ENCODE measurements around the gene EVA1A. TPM values are rescaled to one million over a fixed set of nuclear protein-coding genes. Genes with fewer than 3 reads are reported as not detected.
A peak's percentile ranks its signal among the peaks of the same experiment; 100 is the strongest.
"Not testable (repeated sequence)": the region's sequence is repeated elsewhere in the genome, so short reads cannot be mapped to it uniquely, and the experiment has no call there.

EVA1A gene
- total and polyA plus RNA-seq, 4 donors, result 45.7 to 206 (median 100) TPM

GRCh38 chr2:75480971-75481836 lies 79.5 kb downstream of the EVA1A start:
- Histone ChIP-seq H3K9me3 (ENCODE audit: control insufficient read depth in 4 of 4, low read length in 3 of 4) (no peaks in the 10 kb centered on the region), H3K9ac (ENCODE audit: low read depth in 1 of 2, low read length in 2 of 2) (peak overlapping the region in 1 of 2 donors; percentile 32), H3K4me3 (ENCODE audit: low read depth in 1 of 3, low read length in 3 of 3) (no peak overlapping the region), H3K27ac (ENCODE audit: low read depth in 1 of 2, low read length in 2 of 2) (peak overlapping the region in 1 of 2 donors; percentile 58), H3K36me3 (ENCODE audit: control insufficient read depth in 4 of 4, insufficient read depth in 3 of 4, low read depth in 1 of 4, low read length in 3 of 4) (no peaks in the 10 kb centered on the region), H3K27me3 (ENCODE audit: control insufficient read depth in 4 of 4, insufficient read depth in 4 of 4, low read length in 3 of 4) (no peaks in the 10 kb centered on the region), H3K4me1 (ENCODE audit: control insufficient read depth in 4 of 4, insufficient read depth in 4 of 4, low read length in 3 of 4) (peaks cover 0 to 9% (median 3%) of the 10 kb centered on the region in 4 donors)
- TF ChIP-seq ZBTB33 (IDR thresholded peaks at IDR 0.05) (no peak), SP1 (IDR thresholded peaks at IDR 0.05) (no peak), FOXA2 (IDR thresholded peaks at IDR 0.05) (no peak), GABPA (IDR thresholded peaks at IDR 0.05 in 1 of 2, conservative IDR thresholded peaks at IDR 0.05 in 1 of 2) (no peak), MAX (IDR thresholded peaks at IDR 0.05) (no peak), JUND (IDR thresholded peaks at IDR 0.05) (no peak), HNF4A (conservative IDR thresholded peaks at IDR 0.05) (peak; percentile 27 to 49), RXRA (IDR thresholded peaks at IDR 0.05) (peak in 1 of 2 donors; percentile 11), CTCF (IDR thresholded peaks at IDR 0.05; ENCODE audit: low read depth, low read length, missing input control) (peak; percentile 42), YY1 (IDR thresholded peaks at IDR 0.05) (peak; percentile 55), NR2F2 (IDR thresholded peaks at IDR 0.05) (no peak), FOXA1 (IDR thresholded peaks at IDR 0.05) (no peak), EGR1 (IDR thresholded peaks at IDR 0.05; ENCODE audit: low read depth in 2 of 2) (no peak), HNF4G (IDR thresholded peaks at IDR 0.05) (peak; percentile 7), TAF1 (conservative IDR thresholded peaks at IDR 0.05) (no peak), RAD21 (IDR thresholded peaks at IDR 0.05) (peak; percentile 42 to 75)
- TF ChIP-seq, protein P1, sequence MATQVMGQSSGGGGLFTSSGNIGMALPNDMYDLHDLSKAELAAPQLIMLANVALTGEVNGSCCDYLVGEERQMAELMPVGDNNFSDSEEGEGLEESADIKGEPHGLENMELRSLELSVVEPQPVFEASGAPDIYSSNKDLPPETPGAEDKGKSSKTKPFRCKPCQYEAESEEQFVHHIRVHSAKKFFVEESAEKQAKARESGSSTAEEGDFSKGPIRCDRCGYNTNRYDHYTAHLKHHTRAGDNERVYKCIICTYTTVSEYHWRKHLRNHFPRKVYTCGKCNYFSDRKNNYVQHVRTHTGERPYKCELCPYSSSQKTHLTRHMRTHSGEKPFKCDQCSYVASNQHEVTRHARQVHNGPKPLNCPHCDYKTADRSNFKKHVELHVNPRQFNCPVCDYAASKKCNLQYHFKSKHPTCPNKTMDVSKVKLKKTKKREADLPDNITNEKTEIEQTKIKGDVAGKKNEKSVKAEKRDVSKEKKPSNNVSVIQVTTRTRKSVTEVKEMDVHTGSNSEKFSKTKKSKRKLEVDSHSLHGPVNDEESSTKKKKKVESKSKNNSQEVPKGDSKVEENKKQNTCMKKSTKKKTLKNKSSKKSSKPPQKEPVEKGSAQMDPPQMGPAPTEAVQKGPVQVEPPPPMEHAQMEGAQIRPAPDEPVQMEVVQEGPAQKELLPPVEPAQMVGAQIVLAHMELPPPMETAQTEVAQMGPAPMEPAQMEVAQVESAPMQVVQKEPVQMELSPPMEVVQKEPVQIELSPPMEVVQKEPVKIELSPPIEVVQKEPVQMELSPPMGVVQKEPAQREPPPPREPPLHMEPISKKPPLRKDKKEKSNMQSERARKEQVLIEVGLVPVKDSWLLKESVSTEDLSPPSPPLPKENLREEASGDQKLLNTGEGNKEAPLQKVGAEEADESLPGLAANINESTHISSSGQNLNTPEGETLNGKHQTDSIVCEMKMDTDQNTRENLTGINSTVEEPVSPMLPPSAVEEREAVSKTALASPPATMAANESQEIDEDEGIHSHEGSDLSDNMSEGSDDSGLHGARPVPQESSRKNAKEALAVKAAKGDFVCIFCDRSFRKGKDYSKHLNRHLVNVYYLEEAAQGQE (IDR thresholded peaks at IDR 0.05), result no peak
- TF ChIP-seq, protein P2, sequence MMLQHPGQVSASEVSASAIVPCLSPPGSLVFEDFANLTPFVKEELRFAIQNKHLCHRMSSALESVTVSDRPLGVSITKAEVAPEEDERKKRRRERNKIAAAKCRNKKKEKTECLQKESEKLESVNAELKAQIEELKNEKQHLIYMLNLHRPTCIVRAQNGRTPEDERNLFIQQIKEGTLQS (IDR thresholded peaks at IDR 0.05), result no peak
- no peak for DNase-seq (ENCODE audit: low spot score)
- 16% methylated on average over 6 of the region's 6 CpGs for WGBS

- not testable (repeated sequence) for H3K9ac ChIP-seq (ENCODE audit: low read depth in 1 of 2, low read length in 2 of 2); H3K36me3 ChIP-seq (ENCODE audit: control insufficient read depth in 4 of 4, insufficient read depth in 3 of 4, low read depth in 1 of 4, low read length in 3 of 4); H3K9me3 ChIP-seq (ENCODE audit: control insufficient read depth in 4 of 4, low read length in 3 of 4); H3K4me3 ChIP-seq (ENCODE audit: low read depth in 1 of 3, low read length in 3 of 3); H3K27me3 ChIP-seq (ENCODE audit: control insufficient read depth in 4 of 4, insufficient read depth in 4 of 4, low read length in 3 of 4); DNase-seq (ENCODE audit: low spot score); H3K4me1 ChIP-seq (ENCODE audit: control insufficient read depth in 4 of 4, insufficient read depth in 4 of 4, low read length in 3 of 4); H3K27ac ChIP-seq (ENCODE audit: low read depth in 1 of 2, low read length in 2 of 2)
- 93% methylated on average over 1 of the region's 1 CpG for WGBS
These were observed 83.0 kb downstream of the EVA1A start for GRCh38 chr2:75477696-75478095.
